ENCODE measurements around the gene RHCG. TPM values are rescaled to one million over a fixed set of nuclear protein-coding genes. Genes with fewer than 3 reads are reported as not detected.

The RHCG gene
- polyA plus RNA-seq, 1 of the 3 experiments (the other 2 are of a cell fraction) = not detected

GRCh38 chr15:89477411-89478242 lies 18.8 kb downstream of the RHCG start:
- no peak for DNase-seq
- no peaks in the 10 kb centered on the region for H3K9me2 ChIP-seq
- CTCF ChIA-PET = interaction anchor here (1.0 to 17.0 kb wide), 4 partner anchors 15 to 119 kb away, joined by 3 to 309 read pairs (median 155); no protein-coding TSS in a partner anchor
- no peaks in the 10 kb centered on the region for H3F3A ChIP-seq (replicated peaks; ENCODE audit: insufficient read depth)
- no peaks in the 10 kb centered on the region for H4K20me1 ChIP-seq (ENCODE audit: insufficient read depth)
- peaks cover 0 to under 1% of the 10 kb centered on the region in 2 experiments; a peak in 1 of 4 replicates for H3K4me1 ChIP-seq (ENCODE audit: control insufficient read depth in 1 of 2, insufficient read depth in 2 of 2, low read depth in 1 of 2, low read length in 1 of 2)
- no peak overlapping the region for H3K27ac ChIP-seq (ENCODE audit: low read depth in 2 of 2, low read length in 1 of 2)
- H3K9ac ChIP-seq = no peak overlapping the region
- H3K4me3 ChIP-seq (ENCODE audit: low read depth in 2 of 2, low read length in 1 of 2) = no peak overlapping the region
- TF ChIP-seq GATA2 (CRISPR knock-in tag; IDR thresholded peaks at IDR 0.05) = no peak
- no peak overlapping the region for H3K4me2 ChIP-seq
- H3K79me2 ChIP-seq (ENCODE audit: insufficient read depth) = no peaks in the 10 kb centered on the region
- H3K27me3 ChIP-seq (ENCODE audit: insufficient read depth) = no peaks in the 10 kb centered on the region
- 82% methylated on average over 18 of the region's 22 CpGs for WGBS (ENCODE audit: low lambda C conversion rate)
- no peak overlapping the region for H2AFZ ChIP-seq (ENCODE audit: low read depth)
- H3K9me3 ChIP-seq = no peaks in the 10 kb centered on the region
- H3K36me3 ChIP-seq (replicated peaks in 1 of 2; ENCODE audit: control insufficient read depth in 1 of 2, insufficient read depth in 2 of 2, low read length in 1 of 2) = no peaks in the 10 kb centered on the region
- POLR2A ChIA-PET = no interaction called here

GRCh38 chr15:89475661-89476060 lies 20.7 kb downstream of the RHCG start:
- Histone ChIP-seq H3K27me3 (ENCODE audit: insufficient read depth) (no peaks in the 10 kb centered on the region), H3K4me2 (no peak overlapping the region), H3K4me3 (ENCODE audit: low read depth in 2 of 2, low read length in 1 of 2) (no peak overlapping the region), H3K79me2 (ENCODE audit: insufficient read depth) (no peaks in the 10 kb centered on the region), H3K9me2 (no peaks in the 10 kb centered on the region), H3K36me3 (replicated peaks in 1 of 2; ENCODE audit: control insufficient read depth in 1 of 2, insufficient read depth in 2 of 2, low read length in 1 of 2) (no peaks in the 10 kb centered on the region), H4K20me1 (ENCODE audit: insufficient read depth) (no peaks in the 10 kb centered on the region), H3F3A (replicated peaks; ENCODE audit: insufficient read depth) (no peaks in the 10 kb centered on the region), H3K4me1 (ENCODE audit: control insufficient read depth in 1 of 2, insufficient read depth in 2 of 2, low read depth in 1 of 2, low read length in 1 of 2) (peaks cover 0 to 2% of the 10 kb centered on the region in 2 experiments; a peak in 1 of 4 replicates), H2AFZ (ENCODE audit: low read depth) (no peak overlapping the region), H3K9me3 (no peaks in the 10 kb centered on the region), H3K27ac (ENCODE audit: low read depth in 2 of 2, low read length in 1 of 2) (no peak overlapping the region), H3K9ac (no peak overlapping the region)
- no peak for DNase-seq
- ChIA-PET POLR2A (no interaction called here), CTCF (interaction anchor here (0.7 to 17.0 kb wide), 5 partner anchors 32 to 154 kb away, joined by 3 to 309 read pairs (median 4); no protein-coding TSS in a partner anchor)
- 69% methylated on average over 6 of the region's 6 CpGs for whole genome bisulfite sequencing (ENCODE audit: low lambda C conversion rate)
- no peak for TF ChIP-seq RCOR1 (IDR thresholded peaks at IDR 0.05; ENCODE audit: low read length)
- no peak for TF ChIP-seq NRF1 (IDR thresholded peaks at IDR 0.05; ENCODE audit: low read depth, low read length)
- TF ChIP-seq GATA2 (CRISPR knock-in tag; IDR thresholded peaks at IDR 0.05) = no peak
- no peak for TF ChIP-seq EP300 (IDR thresholded peaks at IDR 0.05; ENCODE audit: borderline replicate concordance in 1 of 2, low read depth in 1 of 2, low read length in 1 of 2)
- no peak for TF ChIP-seq TEAD4 (IDR thresholded peaks at IDR 0.05; ENCODE audit: borderline replicate concordance, insufficient read depth)
- TF ChIP-seq YY1 (IDR thresholded peaks at IDR 0.05; ENCODE audit: low read depth) = no peak
- no peak for TF ChIP-seq IRF3 (IDR thresholded peaks at IDR 0.05; ENCODE audit: low read depth, low read length)
- TF ChIP-seq RAD21 (IDR thresholded peaks at IDR 0.05; ENCODE audit: low read length) = no peak
- TF ChIP-seq EZH2phosphoT487 (IDR thresholded peaks at IDR 0.05; ENCODE audit: borderline replicate concordance, low read depth) = no peak
- no peak for TF ChIP-seq MXI1 (IDR thresholded peaks at IDR 0.05; ENCODE audit: low read depth, low read length)
- TF ChIP-seq TCF12 (IDR thresholded peaks at IDR 0.05) = no peak
- no peak for TF ChIP-seq ELF1 (IDR thresholded peaks at IDR 0.05)

All from SK-N-SH (cell line).